ENCODE results near the gene RPL36A.

GRCh38 chrX:101383679-101384205 is 7.1 kb upstream of the RPL36A start:
- TF ChIP-seq, protein P1, sequence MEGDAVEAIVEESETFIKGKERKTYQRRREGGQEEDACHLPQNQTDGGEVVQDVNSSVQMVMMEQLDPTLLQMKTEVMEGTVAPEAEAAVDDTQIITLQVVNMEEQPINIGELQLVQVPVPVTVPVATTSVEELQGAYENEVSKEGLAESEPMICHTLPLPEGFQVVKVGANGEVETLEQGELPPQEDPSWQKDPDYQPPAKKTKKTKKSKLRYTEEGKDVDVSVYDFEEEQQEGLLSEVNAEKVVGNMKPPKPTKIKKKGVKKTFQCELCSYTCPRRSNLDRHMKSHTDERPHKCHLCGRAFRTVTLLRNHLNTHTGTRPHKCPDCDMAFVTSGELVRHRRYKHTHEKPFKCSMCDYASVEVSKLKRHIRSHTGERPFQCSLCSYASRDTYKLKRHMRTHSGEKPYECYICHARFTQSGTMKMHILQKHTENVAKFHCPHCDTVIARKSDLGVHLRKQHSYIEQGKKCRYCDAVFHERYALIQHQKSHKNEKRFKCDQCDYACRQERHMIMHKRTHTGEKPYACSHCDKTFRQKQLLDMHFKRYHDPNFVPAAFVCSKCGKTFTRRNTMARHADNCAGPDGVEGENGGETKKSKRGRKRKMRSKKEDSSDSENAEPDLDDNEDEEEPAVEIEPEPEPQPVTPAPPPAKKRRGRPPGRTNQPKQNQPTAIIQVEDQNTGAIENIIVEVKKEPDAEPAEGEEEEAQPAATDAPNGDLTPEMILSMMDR (IDR thresholded peaks at IDR 0.05) = no peak
- TF ChIP-seq POLR2A (IDR thresholded peaks at IDR 0.05) = no peak

Measured in body of pancreas (tissue), 4 donors.